ENCODE data around the gene ADIPOR2. TPM values are rescaled to one million over a fixed set of nuclear protein-coding genes. Genes with fewer than 3 reads are reported as not detected.

ADIPOR2 gene
- total RNA-seq, 2 experiments from 2014 or later: 66.4 to 68.8 TPM

GRCh38 chr12:1801303-1801975, 110.6 kb downstream of the ADIPOR2 start:
- ChIA-PET CTCF (interaction anchor here (0.7 to 4.6 kb wide), 2 partner anchors 10 to 138 kb away, joined by 3 to 25 read pairs; no protein-coding TSS in a partner anchor), POLR2A (no interaction called here)

- CTCF ChIA-PET: interaction anchor here (1.9 kb wide), 1 partner anchor 136 kb away, joined by 6 read pairs; no protein-coding TSS in a partner anchor
Observed at GRCh38 chr12:1803736-1804135, 112.9 kb downstream of the ADIPOR2 start.

GRCh38 chr12:1804545-1805332, 113.9 kb downstream of the ADIPOR2 start:
- ChIA-PET POLR2A (no interaction called here), CTCF (interaction anchor here (1.9 kb wide), 1 partner anchor 135 kb away, joined by 6 read pairs; no protein-coding TSS in a partner anchor)

More at GRCh38 chr12:1803736-1804135, 112.9 kb downstream of the ADIPOR2 start:
- POLR2A ChIA-PET: interaction anchor here (0.7 kb wide), 1 partner anchor 684 kb away, joined by 3 read pairs; no protein-coding TSS in a partner anchor

GRCh38 chr12:1805441-1806081, 114.7 kb downstream of the ADIPOR2 start:
- ChIA-PET CTCF (no interaction called here), POLR2A (no interaction called here)

- ChIA-PET POLR2A (interaction anchor here (0.6 kb wide), 1 partner anchor 10 kb away, joined by 3 read pairs; no protein-coding TSS in a partner anchor), CTCF (interaction anchor here (0.9 kb wide), 1 partner anchor 89 kb away, joined by 3 read pairs; no protein-coding TSS in a partner anchor)
Observed at GRCh38 chr12:1806301-1807086, 115.6 kb downstream of the ADIPOR2 start.

- CTCF ChIA-PET: interaction anchor here (0.9 kb wide), 1 partner anchor 88 kb away, joined by 3 read pairs; no protein-coding TSS in a partner anchor
- POLR2A ChIA-PET: no interaction called here
Observed at GRCh38 chr12:1807087-1807860, 116.4 kb downstream of the ADIPOR2 start.

- CTCF ChIA-PET: no interaction called here
- POLR2A ChIA-PET: no interaction called here
Observed at GRCh38 chr12:1808036-1808797, 117.3 kb downstream of the ADIPOR2 start.

GRCh38 chr12:1808798-1809480, 118.1 kb downstream of the ADIPOR2 start:
- ChIA-PET CTCF (no interaction called here), POLR2A (no interaction called here)

- ChIA-PET CTCF (no interaction called here), POLR2A (no interaction called here)
Observed at GRCh38 chr12:1809591-1810190, 118.8 kb downstream of the ADIPOR2 start.

GRCh38 chr12:1810201-1810930, 119.5 kb downstream of the ADIPOR2 start:
- ChIA-PET POLR2A (no interaction called here), CTCF (no interaction called here)

- CTCF ChIA-PET: no interaction called here
- POLR2A ChIA-PET: no interaction called here
Observed at GRCh38 chr12:1810931-1811280, 120.0 kb downstream of the ADIPOR2 start.

- ChIA-PET CTCF (no interaction called here), POLR2A (interaction anchor here (0.7 kb wide), 1 partner anchor 210 kb away, joined by 3 read pairs; no protein-coding TSS in a partner anchor)
Observed at GRCh38 chr12:1811281-1811947, 120.5 kb downstream of the ADIPOR2 start.

GRCh38 chr12:1811948-1812291, 121.0 kb downstream of the ADIPOR2 start:
- CTCF ChIA-PET: interaction anchor here (0.9 to 1.1 kb wide), 2 partner anchors 14 to 21 kb away, joined by 3 read pairs; no protein-coding TSS in a partner anchor
- POLR2A ChIA-PET: interaction anchor here (0.7 kb wide), 1 partner anchor 211 kb away, joined by 3 read pairs; no protein-coding TSS in a partner anchor

GRCh38 chr12:1812650-1813302, 121.9 kb downstream of the ADIPOR2 start:
- ChIA-PET CTCF (interaction anchor here (0.7 to 1.1 kb wide), 3 partner anchors 13 to 178 kb away, joined by 3 read pairs; no protein-coding TSS in a partner anchor), POLR2A (no interaction called here)

- POLR2A ChIA-PET: no interaction called here
- CTCF ChIA-PET: no interaction called here
Observed at GRCh38 chr12:1814266-1814665, 123.4 kb downstream of the ADIPOR2 start.
